H1 (cell line): ENCODE data around the gene EPM2A. TPM values are rescaled to one million over a fixed set of nuclear protein-coding genes. Genes with fewer than 3 reads are reported as not detected.

Source experiments
- CTCF ChIA-PET: fragments of 300-600 bp; sonication (Branson Sonifier 250); formaldehyde crosslinking; loops from one replicate; lab custom pipeline; 2021; ENCODE audit not compliant: partially characterized antibody; lab: Charles Lee
- POLR2A ChIA-PET: fragments of 300-600 bp; sonication (Branson Sonifier 250); formaldehyde crosslinking; loops from one replicate; lab custom pipeline; 2021; ENCODE audit warnings: inconsistent platforms; ENCODE audit not compliant: partially characterized antibody; lab: Charles Lee
- DNase-seq, 2 experiments: peaks; one replicate each; pipeline versions ENCODE4 v3.0.0 to v3.0.0-alpha.2; 2010 to 2022; ENCODE audit warnings: low spot score in 2 of 2, low read depth in 1 of 2, mixed read lengths in 1 of 2
- FAIRE-seq: peaks from 2 replicates; lab custom pipeline; 2011; peaks lifted over from hg19 to GRCh38; lab: Jason Lieb, UNC
- H2AFZ ChIP-seq: 2 replicates; pipeline ENCODE4 v1.8.1; 2012; ENCODE audit warnings: low read length, inconsistent platforms
- H2AK5ac ChIP-seq: 2 replicates; pipeline ENCODE4 v1.6.1; 2013; ENCODE audit warnings: low read depth, low read length
- H2BK120ac ChIP-seq: replicated peaks from 2 replicates; pipeline ENCODE3; 2013; ENCODE audit warnings: low read depth, low read length, inconsistent platforms
- H2BK12ac ChIP-seq: 2 replicates; pipeline ENCODE4 v1.6.1; 2013; ENCODE audit warnings: low read depth, low read length
- H2BK15ac ChIP-seq: 2 replicates; pipeline ENCODE4 v1.6.1; 2013; ENCODE audit warnings: low read length
- H2BK20ac ChIP-seq: 2 replicates; pipeline ENCODE4 v1.6.1; 2013; ENCODE audit warnings: low read length
- H2BK5ac ChIP-seq: 2 replicates; pipeline ENCODE4 v1.6.1; 2013; ENCODE audit warnings: low read depth, low read length
- H3K14ac ChIP-seq: 2 replicates; pipeline ENCODE4 v1.6.1; 2013; ENCODE audit warnings: inconsistent platforms; ENCODE audit not compliant: insufficient read length
- H3K18ac ChIP-seq: 2 replicates; pipeline ENCODE4 v1.6.1; 2013; ENCODE audit warnings: low read length; ENCODE audit errors: extremely low read depth
- H3K23ac ChIP-seq: 2 replicates; pipeline ENCODE4 v1.6.1; 2013; ENCODE audit warnings: inconsistent platforms; ENCODE audit not compliant: insufficient read length
- H3K23me2 ChIP-seq: 2 replicates; pipeline ENCODE4 v1.6.1; 2013; ENCODE audit warnings: low read depth, low read length
- H3K27ac ChIP-seq: 2 replicates; pipeline ENCODE4 v1.6.1; 2011; ENCODE audit warnings: low read depth, low read length, inconsistent platforms
- H3K27me3 ChIP-seq, 4 experiments: replicated peaks in 1 of 4; 1 replicate in 1 of 4; 2 replicates in 3 of 4; pipeline versions ENCODE4 v1.6.1 to v1.8.1; 2011 to 2013; ENCODE audit warnings: low read length in 3 of 4, mild to moderate bottlenecking in 3 of 4, inconsistent platforms in 2 of 4, mixed read lengths in 2 of 4, moderate library complexity in 1 of 4; ENCODE audit not compliant: control insufficient read depth in 3 of 4, insufficient read depth in 3 of 4; ENCODE audit errors: extremely low read depth in 1 of 4
- H3K36me3 ChIP-seq, 4 experiments: 2 replicates each; pipeline versions ENCODE4 v1.6.1 to v1.8.1; 2011 to 2013; ENCODE audit warnings: mild to moderate bottlenecking in 4 of 4, low read length in 3 of 4, moderate library complexity in 2 of 4, control low read depth in 1 of 4, inconsistent platforms in 1 of 4; ENCODE audit not compliant: insufficient read depth in 4 of 4, control insufficient read depth in 2 of 4
- H3K4ac ChIP-seq: replicated peaks from 2 replicates; pipeline ENCODE3; 2013; ENCODE audit warnings: low read length, low read depth, mixed read lengths, inconsistent platforms; ENCODE audit not compliant: insufficient read length
- H3K4me1 ChIP-seq, 4 experiments: replicated peaks in 1 of 4; 1 replicate in 1 of 4; 2 replicates in 3 of 4; pipeline versions ENCODE4 v1.6.1 to v1.8.1; 2011 to 2013; ENCODE audit warnings: low read length in 3 of 4, inconsistent platforms in 2 of 4, mixed read lengths in 1 of 4; ENCODE audit not compliant: insufficient read depth in 4 of 4, control insufficient read depth in 3 of 4
- H3K4me2 ChIP-seq, 2 experiments: 2 replicates each; pipeline versions ENCODE4 v1.6.1 to v1.8.1; 2011 to 2013; ENCODE audit warnings: low read depth in 2 of 2, low read length in 2 of 2, control low read depth in 1 of 2, inconsistent platforms in 1 of 2, mild to moderate bottlenecking in 1 of 2; ENCODE audit not compliant: insufficient read depth in 1 of 2
- H3K4me3 ChIP-seq, 4 experiments: fragments of 200-600, 300-600 bp in 1 of 4; sonication (generic), shearing (Covaris generic), sonication (Bioruptor Twin) in 1 of 4; 2 replicates each; pipeline versions ENCODE4 v1.5.1 to v1.8.1; 2011 to 2016; ENCODE audit warnings: low read length in 4 of 4, low read depth in 3 of 4, control low read depth in 2 of 4, inconsistent platforms in 2 of 4, mild to moderate bottlenecking in 2 of 4, mixed read lengths in 1 of 4, moderate library complexity in 1 of 4; ENCODE audit not compliant: insufficient read depth in 2 of 4; ENCODE audit errors: extremely low read depth in 1 of 4
- H3K56ac ChIP-seq: replicated peaks from 2 replicates; pipeline ENCODE3; 2013; ENCODE audit warnings: low read depth, mild to moderate bottlenecking, mixed read lengths, low read length, inconsistent platforms; ENCODE audit not compliant: insufficient read length
- H3K79me1 ChIP-seq: 2 replicates; pipeline ENCODE4 v1.6.1; 2013; ENCODE audit warnings: low read depth, low read length, control low read depth
- H3K79me2 ChIP-seq, 2 experiments: 2 replicates each; pipeline versions ENCODE4 v1.6.1 to v1.8.1; 2012 to 2013; ENCODE audit warnings: low read length in 2 of 2, mild to moderate bottlenecking in 2 of 2, inconsistent platforms in 1 of 2; ENCODE audit not compliant: insufficient read depth in 2 of 2, control insufficient read depth in 1 of 2
- H3K9ac ChIP-seq, 4 experiments: replicated peaks in 1 of 4; 1 replicate in 1 of 4; 2 replicates in 3 of 4; pipeline versions ENCODE4 v1.6.1 to v1.8.1; 2011 to 2013; ENCODE audit warnings: low read depth in 3 of 4, low read length in 3 of 4, control low read depth in 2 of 4, mild to moderate bottlenecking in 2 of 4, moderate library complexity in 2 of 4, inconsistent platforms in 1 of 4; ENCODE audit errors: extremely low read depth in 1 of 4
- H3K9me3 ChIP-seq, 2 experiments: 2 replicates each; pipeline versions ENCODE4 v1.6.1 to v1.8.1; 2012 to 2013; ENCODE audit warnings: mild to moderate bottlenecking in 2 of 2, moderate library complexity in 2 of 2, control low read depth in 1 of 2, inconsistent platforms in 1 of 2, low read depth in 1 of 2, low read length in 1 of 2, mixed read lengths in 1 of 2; ENCODE audit not compliant: insufficient read depth in 2 of 2
- H4K20me1 ChIP-seq, 2 experiments: replicated peaks in 1 of 2; 2 replicates each; pipeline versions ENCODE3 to v1.8.1; 2011 to 2013; ENCODE audit warnings: inconsistent platforms in 2 of 2, low read length in 2 of 2, mild to moderate bottlenecking in 1 of 2; ENCODE audit not compliant: insufficient read depth in 2 of 2, control insufficient read depth in 1 of 2
- H4K5ac ChIP-seq: 2 replicates; pipeline ENCODE4 v1.6.1; 2013; ENCODE audit warnings: low read length, low read depth, mixed read lengths, inconsistent platforms; ENCODE audit not compliant: insufficient read length
- H4K8ac ChIP-seq: 2 replicates; pipeline ENCODE4 v1.8.0; 2013; ENCODE audit warnings: mild to moderate bottlenecking, moderate library complexity, low read length, inconsistent platforms; ENCODE audit not compliant: insufficient read depth; ENCODE audit errors: extremely low read depth
- H4K91ac ChIP-seq: replicated peaks from 2 replicates; pipeline ENCODE3; 2013; ENCODE audit warnings: low read length, mixed read lengths, inconsistent platforms; ENCODE audit not compliant: insufficient read length
- TBP ChIP-seq: IDR thresholded peaks from 2 replicates; pipeline ENCODE4 v1.6.1; 2011; ENCODE audit warnings: low read depth, low read length, improper control_type of control experiment
- YY1 ChIP-seq: IDR thresholded peaks from 2 replicates; pipeline ENCODE4 v1.6.1; 2011; ENCODE audit warnings: low read depth, mild to moderate bottlenecking, low read length
- WGBS, 2 experiments: shearing (Covaris generic) in 1 of 2; methylation state at CpG; one replicate each; pipeline versions ENCODE4 v1.1.6 to v1.1.7; 2013 to 2015; ENCODE audit warnings: low lambda C conversion rate in 2 of 2, mixed read lengths in 2 of 2, inconsistent platforms in 1 of 2, low coverage in 1 of 2, missing lambda C conversion rate in 1 of 2; ENCODE audit not compliant: insufficient replicate concordance in 2 of 2, insufficient coverage in 1 of 2, insufficient read length in 1 of 2; ENCODE audit errors: extremely low coverage in 1 of 2, missing lambda C conversion rate in 1 of 2; 5-methylcytosine and 5-hydroxymethylcytosine counted together
- polyA plus RNA-seq, 7 experiments: library from polyadenylated mRNA; depleted of rRNA in 3 of 7; stranded (reverse) in 5 of 7; unstranded in 2 of 7; fragments of >200 nt in 5 of 7; fragments of 200-250 nt in 2 of 7; gene quantifications; 1 replicate in 5 of 7; 2 replicates in 1 of 7; 4 replicates in 1 of 7; pipeline versions ENCODE4 v1.2.1 to v1.2.3, GENCODE V29; 2011 to 2013; ENCODE audit warnings: missing spikeins in 2 of 7, mixed read lengths in 2 of 7
- total RNA-seq: library from RNA; stranded (reverse); fragmentation: NEBNext Ultra II Directional; extraction: Animal tissue kit (Norgen Biotek cat#: 25700); gene quantifications from 2 replicates; pipeline ENCODE4 v1.2.1, GENCODE V29; 2021

Gene EPM2A
- total and polyA plus RNA-seq, 2 of the 8 experiments (the other 6 are each of a cell fraction or from before 2014, with no cell fraction given) = 2.3 to 6.2 TPM

- ChIA-PET POLR2A (no interaction called here), CTCF (interaction anchor here (0.9 to 1.0 kb wide), 2 partner anchors 18 to 22 kb away, joined by 4 read pairs; no protein-coding TSS in a partner anchor)
- no peaks in the 10 kb centered on the region for H3K79me1 ChIP-seq
- no peaks in the 10 kb centered on the region for H3K23me2 ChIP-seq
- H2BK20ac ChIP-seq = no peak overlapping the region
- H4K91ac ChIP-seq = no peak overlapping the region
- no peak overlapping the region for H3K27ac ChIP-seq
- no peak overlapping the region for H4K5ac ChIP-seq
- H2BK15ac ChIP-seq = no peak overlapping the region
- H4K20me1 ChIP-seq = no peaks in the 10 kb centered on the region
- no peak overlapping the region for H3K4me3 ChIP-seq
- H4K8ac ChIP-seq = no peak overlapping the region
- no peak overlapping the region for H2BK12ac ChIP-seq
- H3K4me1 ChIP-seq = no peaks in the 10 kb centered on the region; a peak in 1 of 7 replicates
- TF ChIP-seq YY1 (no peak), TBP (no peak)
- FAIRE-seq = no peak
- H3K9ac ChIP-seq = no peak overlapping the region; a peak in 1 of 7 replicates
- DNase-seq = no peak
- H3K36me3 ChIP-seq = no peaks in the 10 kb centered on the region
- no peaks in the 10 kb centered on the region for H3K9me3 ChIP-seq
- no peak overlapping the region for H3K14ac ChIP-seq
- no peak overlapping the region for H3K23ac ChIP-seq
- no peak overlapping the region for H2AFZ ChIP-seq
- WGBS, 2 experiments = 100% methylated on average over 1 of the region's 1 CpG; no CpG with 5 or more reads in 1 of the 2 experiments
- no peaks in the 10 kb centered on the region for H3K27me3 ChIP-seq
- H3K4ac ChIP-seq = no peak overlapping the region
- H2AK5ac ChIP-seq = no peak overlapping the region
- H2BK120ac ChIP-seq = no peak overlapping the region
- no peak overlapping the region for H3K56ac ChIP-seq
- no peaks in the 10 kb centered on the region for H3K79me2 ChIP-seq
- no peak overlapping the region for H3K4me2 ChIP-seq
- H2BK5ac ChIP-seq = no peak overlapping the region
- H3K18ac ChIP-seq = no peak overlapping the region
Measured at GRCh38 chr6:145656128-145656527, 79.2 kb downstream of the EPM2A start.
